Endometrium (tissue), 2 donors: ENCODE measurements around the gene KCNK7.

Source experiments
- FAIRE-seq: peaks from 2 replicates; lab custom pipeline; 2012; peaks lifted over from hg19 to GRCh38; lab: Jason Lieb, UNC
- donor health status: control.
- donor health status: control.

Gene KCNK7

DNA sequence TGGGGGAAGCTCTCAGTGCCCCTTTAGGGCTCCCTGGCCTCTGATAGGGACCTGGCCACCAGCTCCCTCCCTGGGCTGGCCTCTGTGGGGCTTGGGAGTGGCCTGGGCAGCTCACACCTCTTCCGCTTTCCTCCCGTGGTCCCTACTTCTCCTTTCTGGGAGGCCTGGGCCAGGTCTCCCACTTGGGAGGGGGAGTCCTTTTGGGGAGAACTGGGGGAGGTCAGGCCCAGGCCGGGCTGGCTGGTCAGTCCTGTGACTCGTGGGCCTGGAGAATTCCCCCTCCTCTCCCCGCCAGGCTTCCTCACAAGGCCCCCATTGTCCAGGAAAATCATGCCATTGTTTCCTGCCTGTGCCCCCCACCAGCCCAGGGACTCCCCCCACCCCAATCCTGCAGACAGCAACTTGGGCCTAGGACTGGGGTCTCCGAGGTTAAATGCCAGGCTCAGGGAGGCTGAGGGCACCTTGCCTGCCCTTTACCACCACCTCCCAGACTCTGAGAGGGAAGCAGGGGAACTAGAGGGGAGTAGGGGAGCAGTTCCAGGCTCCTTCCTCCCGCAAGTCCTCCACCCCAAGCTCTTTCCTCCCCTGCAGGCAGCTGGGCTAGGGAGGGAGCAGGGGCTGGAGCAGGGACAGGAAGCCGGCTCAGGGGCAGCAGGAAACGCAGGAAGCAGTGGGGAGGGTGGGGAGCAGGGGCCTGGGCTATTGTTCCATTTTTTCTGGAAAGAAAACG is 15.6 kb upstream of the KCNK7 start:
- FAIRE-seq: no peak

DNA sequence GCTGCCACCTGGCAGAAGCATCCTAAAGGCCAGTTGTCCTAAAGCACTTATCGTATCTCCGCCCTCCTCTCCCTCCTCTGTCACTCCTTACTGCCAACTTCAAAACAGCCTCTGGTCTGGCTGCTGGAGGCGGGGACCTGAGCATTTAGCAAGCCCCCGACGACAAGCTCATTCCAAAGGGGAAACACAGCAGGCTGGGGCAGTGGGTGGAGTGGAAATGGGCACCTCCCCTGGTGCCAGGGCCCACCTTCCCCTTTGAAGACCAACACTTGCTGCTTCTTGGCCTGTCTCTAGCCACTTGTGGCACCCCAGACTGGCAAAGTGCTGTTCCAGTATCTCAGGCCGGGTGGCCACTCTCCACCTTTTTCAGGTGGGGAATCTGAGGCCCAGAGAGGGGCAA is 14.8 kb upstream of the KCNK7 start:
- FAIRE-seq: no peak

DNA sequence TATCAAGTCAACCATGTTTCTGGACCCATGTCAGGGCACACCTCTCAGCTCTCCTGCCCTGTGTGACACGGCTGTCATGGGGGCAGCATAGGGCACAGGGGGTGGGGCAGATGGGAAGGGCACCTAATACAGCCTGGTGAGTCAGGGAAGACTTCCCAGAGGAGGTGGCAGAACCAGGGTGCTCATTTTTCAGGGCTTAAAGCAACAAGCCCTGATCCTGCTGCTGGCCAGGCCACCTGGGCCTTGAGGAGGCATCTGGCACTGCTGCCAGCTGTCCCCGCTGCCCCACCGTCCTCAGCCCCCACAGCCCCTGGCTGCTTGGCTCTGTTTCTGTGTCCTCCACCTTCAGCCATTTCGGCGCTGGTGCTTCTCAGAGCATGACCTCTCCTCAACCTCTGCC is 14.1 kb upstream of the KCNK7 start:
- no peak for FAIRE-seq

DNA sequence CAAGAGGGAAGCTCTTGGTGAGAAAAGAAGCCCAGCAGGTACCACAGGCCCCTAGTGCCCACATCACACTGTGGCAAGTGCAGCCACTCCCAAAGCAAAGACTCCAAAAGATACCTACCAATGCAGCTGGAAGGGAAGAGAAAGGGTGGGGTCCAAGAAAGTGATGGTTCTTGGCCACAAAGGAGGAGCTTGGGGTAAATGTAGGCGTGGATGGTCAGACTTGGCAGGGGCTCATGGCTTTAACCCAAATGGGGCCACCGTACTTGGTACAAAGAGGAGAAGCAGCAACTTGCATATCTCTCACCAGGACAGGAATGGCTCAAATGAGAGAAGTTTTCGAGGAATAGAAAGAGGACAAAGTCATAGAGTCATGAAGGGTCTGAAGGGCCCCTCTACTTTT is 13.6 kb upstream of the KCNK7 start:
- FAIRE-seq: no peak

DNA sequence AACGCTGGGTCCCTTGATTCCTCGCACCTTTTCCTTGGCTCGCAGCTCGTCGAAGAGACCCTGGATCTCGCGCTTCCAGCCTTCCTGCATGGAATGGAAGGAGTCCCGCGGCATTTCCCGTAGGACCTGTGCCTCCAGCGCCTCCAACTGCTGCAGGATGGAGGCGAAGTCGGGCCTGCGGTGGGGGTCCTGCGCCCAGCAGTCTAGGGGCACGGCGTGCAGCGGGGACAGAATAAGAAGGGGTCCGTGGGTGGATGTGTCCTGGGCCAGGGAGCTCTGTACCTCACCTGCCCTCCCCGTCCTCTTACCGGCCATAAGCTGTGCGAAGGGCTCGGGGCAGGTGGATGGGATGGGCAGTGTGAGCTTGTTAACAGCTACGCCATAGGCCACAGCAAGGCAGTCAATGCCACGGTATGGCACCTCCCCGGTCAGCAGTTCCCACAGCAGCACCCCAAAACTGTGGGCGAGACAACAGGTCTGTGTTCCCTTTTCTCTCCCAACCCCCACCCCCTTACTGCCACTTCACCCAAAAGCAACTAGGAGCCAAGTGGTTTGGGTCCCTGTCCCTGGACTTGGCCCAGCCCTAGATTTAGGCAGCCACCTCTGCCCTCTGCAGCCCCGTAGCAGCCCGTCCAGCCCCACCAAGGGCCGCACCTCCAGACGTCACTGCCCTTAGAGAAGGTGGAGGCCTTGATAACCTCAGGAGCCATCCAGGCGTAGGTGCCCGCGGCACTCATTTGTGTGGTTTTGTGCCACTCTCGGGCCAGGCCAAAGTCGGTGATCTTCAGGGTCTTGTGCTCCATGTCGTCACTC is 12.2 kb upstream of the KCNK7 start:
- no peak for FAIRE-seq

DNA sequence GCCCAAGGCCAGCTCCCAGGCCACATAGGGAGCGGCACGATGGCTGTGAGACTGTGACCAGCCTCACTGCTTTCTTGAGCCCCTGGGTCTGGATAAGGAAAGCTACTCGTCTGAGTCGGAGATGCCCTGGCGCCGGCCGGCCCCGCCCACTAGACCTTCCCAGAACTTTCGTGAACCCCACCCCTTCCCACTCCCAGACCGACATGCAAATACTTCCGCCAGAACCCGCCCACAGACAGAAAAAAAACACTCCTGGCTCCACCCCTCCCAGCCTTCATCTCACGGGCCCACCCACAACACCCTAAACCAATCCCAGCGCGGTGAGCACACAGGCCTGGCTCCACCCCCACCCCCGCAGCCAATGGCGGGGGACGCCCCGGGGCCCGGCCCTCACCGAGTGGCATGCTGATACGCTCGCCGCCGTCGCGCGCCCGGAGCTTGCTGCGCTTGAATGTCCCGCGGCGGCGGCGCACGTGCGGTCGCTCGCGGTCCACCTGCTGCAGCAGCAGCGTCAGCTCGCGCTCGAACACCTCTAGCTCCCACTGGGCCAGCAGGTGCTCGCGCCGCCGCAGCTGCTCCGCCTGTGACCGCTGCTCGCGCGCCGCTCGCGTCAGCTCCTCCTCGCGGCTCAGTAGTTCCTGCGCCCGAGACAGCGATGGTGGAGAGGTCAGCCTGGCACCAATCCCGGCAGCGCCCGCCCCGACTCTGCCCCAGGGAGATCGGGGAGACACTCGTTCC is 11.4 kb upstream of the KCNK7 start:
- FAIRE-seq: peak; percentile 87

DNA sequence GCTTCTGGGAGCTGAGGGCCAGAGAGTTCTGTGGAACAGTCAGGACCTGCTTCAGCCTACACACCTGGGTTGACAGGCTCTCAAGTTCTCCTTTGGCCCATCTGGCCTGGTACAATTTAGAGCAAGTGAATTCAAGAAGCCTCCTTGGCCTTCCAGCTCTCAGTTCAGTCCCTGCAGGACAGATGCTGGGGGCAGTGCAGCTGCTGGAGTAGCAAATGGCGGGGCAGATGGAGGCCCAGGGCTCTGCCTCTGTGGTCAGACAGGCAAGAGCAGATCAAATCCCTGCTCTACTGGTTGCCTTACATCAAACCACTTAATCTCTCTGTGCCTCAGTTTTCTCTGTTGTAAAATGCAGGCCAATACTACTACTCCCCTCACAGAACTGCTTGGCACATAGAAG is 8.7 kb upstream of the KCNK7 start:
- no peak for FAIRE-seq

DNA sequence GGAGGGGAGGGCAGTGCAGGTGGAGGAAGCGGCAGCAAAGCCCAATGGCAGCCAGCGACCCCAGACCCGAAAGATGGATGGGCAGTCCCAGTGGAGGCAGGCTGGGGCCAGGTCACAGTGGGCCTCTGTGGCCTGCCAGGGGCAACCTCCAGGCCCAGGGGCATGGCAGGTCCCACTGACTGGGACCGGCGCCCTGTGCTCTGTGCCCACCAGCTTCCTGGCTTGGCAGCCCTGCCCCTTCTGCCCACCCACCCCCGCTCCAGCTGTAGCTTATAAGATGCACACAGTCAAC is 4.3 kb upstream of the KCNK7 start:
- no peak for FAIRE-seq

DNA sequence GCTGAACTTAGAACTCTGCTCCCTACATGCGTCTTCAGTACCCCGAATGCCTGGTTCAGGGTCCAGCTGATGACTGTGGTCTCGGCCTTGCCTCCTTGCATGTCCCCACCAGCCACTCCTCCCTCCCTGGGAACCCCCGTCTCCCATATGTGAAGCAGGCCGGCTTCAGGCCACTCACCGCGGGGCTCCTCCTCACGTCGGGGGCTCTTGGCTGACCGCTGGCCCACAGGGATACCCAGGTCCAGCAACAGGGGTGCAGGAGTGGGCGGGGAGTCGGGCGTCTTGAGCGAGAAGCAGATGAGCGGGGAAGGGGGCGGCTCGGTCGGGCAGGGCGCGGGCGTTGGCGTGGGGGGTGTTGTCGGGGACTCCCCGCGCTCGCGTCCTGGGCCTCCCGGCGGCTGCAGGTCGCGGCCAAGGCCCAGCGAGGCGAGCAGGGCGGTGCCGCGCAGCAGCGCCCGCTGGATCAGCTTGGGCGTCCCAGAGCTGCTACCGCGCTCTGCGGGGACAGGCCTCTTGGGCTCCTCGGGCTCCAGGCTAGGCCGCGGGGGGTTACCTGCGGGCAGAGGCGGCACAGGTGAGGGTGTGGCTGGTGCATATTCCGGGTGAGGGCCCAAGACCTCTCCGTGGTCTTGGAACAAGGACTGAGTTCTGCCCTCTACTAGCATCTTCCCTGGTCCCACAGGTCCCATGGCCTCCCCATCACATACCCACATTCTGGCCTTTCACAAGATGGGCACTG is 3.8 kb upstream of the KCNK7 start:
- FAIRE-seq: no peak

DNA sequence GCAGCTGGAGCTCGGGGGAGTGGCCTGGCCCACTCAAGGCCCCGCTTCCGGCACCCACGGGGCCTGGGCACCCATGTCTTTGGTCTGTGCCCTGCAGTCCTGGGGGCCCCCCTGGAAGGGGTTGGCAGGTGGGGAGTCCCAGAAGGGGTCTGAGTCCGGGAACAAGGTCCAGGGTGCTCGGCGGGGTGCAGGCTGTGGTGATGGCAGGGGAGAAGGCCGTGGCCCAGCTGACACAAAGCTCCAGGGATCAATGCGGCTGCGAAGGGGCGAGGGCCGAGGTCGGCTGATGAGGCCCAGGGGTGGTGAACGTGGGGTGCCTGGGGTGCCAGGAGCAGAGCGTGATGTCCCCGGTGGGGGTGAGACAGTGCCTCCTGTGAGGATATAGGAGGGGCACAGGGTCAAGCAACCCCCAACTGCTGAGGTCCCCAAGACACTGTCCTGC is 2.7 kb upstream of the KCNK7 start:
- FAIRE-seq: no peak

DNA sequence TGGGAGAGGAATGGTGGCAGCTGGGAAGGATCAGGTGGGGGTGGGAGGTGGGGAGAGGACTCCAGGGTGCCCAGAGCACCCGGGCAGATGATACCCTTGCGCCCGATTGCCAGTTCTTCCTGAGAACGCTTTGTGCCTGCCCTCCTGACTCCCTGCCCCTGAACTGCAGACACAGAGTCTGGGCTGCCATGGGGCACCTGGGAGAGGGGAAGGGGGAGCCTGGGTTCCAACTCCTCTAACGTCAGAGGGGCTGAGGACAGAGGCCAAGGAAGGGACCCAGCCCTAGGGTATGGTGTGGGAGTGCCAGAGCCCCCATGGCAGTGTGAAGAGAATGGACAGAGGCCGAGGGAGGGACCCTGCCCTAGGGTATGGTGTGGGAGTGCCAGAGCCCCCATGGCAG is 920 bp upstream of the KCNK7 start:
- FAIRE-seq: no peak

DNA sequence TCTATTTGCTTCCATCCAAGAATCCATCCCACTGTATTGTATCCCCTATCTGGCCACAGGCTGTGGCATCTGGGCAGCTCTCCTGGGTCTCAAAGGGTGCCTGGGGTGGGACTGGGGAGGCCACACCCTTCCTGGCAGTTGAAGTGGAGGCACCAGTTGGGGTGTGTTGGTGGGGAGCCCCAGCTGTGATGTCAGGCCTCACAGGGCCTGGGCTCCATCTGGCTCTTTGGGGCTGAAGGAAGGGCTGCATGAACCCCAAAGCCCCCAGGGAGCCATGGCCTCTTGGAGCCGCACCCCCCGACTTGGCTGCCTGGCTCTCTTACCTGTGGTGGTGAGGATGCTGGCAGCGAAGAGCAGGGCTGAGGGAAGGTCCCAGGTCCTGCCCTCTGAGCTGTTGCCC is 469 bp downstream of the KCNK7 start:
- no peak for FAIRE-seq

DNA sequence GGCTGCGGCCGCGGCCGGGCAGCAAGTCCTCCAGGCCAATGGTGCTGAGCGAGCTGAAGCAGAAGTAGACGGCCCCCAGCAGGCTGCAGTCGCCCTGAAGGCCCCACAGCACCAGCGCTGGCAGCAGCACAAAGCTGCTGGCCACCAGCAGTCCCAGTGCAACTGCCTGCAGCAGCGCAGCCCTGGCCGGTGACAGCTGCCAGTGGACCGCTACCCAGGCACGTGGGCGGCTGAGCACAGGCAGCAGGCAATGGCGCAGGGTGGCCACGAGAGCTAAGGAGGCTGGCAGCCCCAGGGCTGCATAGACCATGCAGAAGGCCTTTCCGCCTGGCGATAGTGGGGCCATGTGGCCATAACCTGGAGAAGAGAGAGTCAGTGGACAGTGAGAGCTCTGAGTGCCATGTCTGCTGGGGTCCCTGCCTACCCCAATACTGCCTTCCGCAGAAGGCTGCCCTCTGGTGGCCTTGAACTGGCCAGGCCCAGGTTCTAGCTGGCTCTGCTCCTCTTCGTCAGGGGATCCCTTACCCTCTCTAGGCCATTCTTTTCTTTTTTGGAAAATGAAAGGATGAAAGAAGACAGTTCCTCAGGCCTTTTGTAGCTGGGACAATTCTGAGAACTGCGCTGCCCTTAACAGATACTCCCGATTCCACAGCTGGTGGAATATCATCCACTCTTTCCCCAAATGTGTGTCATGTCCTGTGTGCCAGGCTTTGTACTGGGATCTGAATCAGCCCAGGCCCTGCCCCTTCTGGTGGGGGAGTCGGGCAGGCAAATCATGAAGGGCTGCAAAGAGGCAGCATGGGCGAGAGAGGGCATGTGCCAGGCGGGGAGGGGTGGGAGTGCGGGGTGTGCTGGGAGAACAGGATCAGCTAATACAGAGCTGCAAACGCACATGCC is 1.8 kb downstream of the KCNK7 start:
- FAIRE-seq: no peak

DNA sequence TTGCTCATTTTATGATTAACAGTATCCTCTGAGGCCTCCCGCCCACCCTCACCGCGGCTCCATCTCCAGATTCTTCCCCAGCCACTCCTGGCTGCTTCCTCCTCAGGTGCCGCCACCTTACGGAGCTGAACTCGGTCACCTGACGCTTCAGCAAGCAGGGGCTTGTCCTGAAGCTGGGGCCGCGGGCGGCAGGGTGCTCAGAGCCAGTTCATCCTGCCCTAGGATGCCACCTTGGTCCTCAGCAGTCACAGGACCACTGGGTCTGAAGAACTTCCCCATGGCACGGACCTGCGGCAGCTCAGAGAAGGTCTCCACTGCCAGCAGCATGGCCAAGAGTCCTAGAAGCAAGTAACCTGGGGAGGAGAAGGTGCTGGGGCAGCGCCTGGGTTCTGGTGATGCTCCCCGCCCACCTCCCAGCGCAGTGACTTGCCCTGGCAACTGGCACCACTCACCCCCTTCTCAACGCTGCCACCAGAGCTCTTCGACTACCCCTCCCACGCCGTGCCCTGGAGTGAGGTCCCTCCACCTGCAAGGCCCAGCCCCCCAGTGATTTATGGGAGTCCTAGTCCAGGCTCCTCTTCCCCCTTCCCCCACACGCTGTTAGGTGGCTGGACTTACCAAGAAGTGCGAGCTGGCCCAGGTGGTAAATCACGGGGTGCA is 2.6 kb downstream of the KCNK7 start:
- no peak for FAIRE-seq

DNA sequence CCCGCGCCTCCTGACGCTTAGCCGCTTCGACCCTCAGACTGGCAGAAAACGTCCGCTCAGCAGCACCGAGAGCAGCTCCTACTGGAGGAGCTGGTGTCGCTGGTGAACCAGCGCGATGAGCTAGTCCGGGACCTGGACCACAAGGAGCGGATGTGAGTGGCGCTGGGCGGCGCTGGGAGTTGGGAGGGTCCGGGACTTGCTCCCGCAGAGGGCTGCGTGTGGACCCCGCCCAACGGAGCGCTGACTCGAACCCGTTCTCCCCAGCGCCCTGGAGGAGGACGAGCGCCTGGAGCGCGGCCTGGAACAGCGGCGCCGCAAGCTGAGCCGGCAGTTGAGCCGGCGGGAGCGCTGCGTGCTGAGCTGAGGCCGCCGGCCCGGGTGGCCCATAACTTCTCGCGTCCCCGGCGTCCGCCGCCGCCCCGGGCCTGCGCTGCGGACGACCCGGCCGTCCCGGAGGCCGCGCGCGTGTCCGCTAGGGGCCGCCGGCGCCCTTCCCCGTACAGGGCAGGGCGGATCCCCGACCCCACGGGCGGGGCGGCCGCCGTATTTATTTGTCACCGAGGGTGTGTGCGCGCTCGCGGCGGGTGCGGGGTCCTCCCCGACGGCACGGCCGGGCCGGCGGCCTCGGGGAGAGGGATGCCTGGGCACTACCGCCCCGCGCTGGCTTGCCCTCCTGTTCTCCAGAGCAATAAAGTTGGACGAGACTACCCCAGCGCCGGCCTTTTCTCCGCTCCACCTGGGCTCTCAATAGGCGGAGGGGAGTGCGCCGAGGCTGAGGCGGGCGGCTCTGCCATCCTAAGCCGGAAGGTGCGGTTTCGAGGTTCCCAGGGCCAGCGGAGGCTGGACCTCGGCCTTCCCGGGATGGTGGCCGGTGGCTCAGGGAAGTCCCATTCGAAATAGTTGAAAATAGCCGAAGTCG is 3.4 kb downstream of the KCNK7 start:
- no peak for FAIRE-seq

DNA sequence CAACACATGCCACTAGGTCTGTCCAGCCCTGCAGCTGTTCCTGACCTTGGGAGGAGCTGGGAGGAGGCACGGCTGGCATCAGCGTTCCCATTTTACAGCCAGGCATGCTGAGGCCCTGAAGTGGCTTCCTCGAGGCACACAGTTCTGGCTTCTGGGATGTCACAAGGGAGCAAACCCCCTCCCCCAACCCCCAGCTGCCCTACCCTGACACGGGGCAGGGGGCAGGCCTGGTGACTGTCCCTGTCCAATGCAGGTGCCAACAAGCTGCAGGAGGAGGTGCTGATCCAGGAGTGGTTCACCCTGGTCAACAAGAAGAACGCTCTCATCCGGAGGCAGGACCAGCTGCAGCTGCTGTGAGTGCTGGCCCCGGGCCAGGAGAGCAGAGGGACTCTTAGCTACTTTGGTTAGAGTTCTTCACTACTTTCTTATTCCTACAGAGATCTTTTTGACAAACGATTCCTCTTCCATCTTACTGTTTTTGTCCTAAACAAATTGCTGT is 5.3 kb downstream of the KCNK7 start:
- FAIRE-seq: no peak

DNA sequence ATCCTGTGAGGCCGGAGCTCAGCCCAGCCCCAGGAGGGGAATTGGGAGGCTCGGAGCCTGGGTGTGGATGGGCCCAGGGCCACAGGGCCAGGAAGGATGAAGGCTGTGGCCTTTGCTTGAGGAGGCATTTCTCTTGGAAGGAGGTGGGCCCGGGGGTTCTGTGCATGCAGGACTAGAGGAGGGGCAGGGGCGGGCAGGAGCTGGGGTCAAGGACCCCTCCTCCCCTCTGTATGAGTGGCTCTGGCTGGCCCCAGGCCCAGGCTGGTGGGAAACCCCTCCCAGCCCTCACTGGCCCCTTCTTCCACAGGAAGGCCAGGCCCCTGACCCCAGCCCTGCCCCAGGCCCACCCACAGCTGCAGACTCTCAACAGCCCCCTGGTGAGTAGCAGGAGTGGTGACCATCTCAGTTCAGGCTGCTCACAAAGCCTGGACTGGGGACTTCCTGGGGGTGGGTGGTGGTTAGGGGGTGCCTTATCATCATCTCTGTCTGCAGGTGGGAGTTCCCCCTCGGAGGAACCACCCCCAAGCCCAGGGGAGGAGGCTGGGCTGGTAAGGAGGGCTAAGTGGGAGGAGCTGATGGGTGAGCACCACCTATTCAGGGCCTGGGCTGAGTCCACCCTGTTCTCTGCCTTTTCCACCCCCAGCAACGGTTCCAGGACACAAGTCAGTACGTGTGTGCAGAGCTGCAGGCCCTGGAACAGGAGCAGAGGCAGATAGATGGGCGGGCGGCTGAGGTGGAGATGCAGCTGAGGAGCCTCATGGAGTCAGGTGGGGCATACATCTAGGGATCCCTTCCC is 6.0 kb downstream of the KCNK7 start:
- FAIRE-seq: no peak

DNA sequence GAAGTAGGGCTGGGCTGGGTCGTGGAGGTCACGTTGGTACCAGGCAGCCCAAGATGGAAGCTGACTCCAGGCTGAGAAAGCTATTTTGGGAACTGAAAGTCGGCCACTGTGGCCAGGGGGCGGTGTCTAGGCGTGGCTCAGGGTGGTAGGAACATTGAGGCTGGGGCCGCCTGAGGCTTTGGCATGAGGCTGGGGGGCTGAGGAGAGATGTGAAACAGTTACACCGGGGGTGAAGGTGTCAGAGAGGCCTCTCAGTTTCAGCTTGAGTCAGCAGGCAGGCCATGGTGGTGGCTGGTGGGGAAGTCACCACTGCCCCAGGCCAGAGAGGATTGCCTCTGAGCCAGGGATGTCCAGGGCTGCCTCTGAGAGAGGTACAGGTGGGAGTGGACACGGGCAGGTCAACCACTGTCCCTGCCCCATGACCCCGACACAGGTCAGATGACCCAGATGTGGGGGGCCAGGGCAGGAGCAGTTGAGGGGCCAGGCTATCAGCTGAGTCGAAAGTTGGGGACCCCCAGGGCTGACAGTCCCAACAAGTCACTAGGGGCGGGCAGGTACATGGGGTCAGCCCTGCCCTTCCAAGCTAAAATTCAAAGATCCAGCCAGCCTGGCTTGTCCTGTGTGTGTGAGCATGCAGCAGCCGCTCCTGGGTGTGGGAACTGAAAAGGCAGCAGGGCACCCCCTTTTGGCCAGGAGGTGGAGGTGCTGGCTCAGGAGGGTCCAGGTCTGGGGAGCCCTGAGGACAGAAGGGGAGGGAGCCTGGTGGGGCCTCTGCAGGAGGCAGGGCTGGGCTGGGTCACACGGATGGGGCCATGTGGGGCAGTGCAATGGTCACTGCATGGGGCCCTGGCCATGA is 7.2 kb downstream of the KCNK7 start:
- FAIRE-seq: no peak
